AG08396 (cell line): Measurements from ENCODE around the gene ADCY4.
"Not testable (repeated sequence)": the region's sequence is repeated elsewhere in the genome, so short reads cannot be mapped to it uniquely, and the experiment has no call there.

Experiments
- DNase-seq: peaks from one replicate; pipeline ENCODE4 v3.0.0; 2012; ENCODE audit warnings: low spot score, mixed read lengths

Gene ADCY4

DNA sequence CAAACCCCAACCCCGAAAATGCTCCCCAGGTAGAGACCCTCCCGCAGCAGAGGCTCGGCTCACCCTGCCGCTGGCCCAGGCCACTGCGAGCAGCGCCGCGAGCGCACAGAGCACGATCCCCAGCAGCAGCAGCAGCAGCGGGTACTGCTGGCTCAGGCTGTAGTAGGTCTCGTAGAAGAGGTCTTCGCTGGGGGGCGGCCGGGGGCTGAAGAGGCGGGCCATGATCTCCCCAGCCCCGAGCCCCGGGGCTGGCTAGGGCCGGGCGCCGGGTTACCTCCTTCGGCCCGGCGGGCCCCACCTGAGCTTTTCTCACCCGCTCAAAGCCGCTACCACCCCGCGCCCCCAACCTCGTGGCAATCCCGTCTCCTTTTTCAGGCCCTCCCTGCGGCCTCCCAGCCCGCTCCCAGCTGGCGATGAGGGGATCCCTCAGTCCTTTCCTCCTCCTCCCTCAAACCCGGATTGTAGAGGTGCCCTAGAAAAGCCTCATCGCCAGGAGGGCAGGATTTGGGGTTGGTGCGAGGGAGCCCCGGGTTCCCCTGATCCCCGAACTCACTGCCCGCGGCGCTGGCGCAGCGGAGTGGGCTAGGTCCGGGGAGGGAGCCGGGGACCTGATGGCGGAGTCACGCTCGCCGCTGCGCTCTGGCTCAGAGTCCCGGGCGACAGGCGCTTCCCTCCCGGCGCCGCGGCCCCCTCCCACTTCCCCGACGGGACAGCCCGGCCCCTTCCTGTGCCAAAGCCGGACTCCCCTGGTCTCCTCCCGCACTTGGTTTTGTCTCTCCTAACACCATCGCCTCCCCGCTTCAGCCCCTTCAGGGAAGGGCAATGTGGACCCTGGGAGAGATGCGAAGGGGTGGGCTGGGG, at the start of gene ADCY4:
Gene ADCY4 (minus strand): TSS at position 641 of the 861 bp plus-strand sequence. CDS start 419 bp downstream, at position 222.
- DNase-seq = no peak

DNA sequence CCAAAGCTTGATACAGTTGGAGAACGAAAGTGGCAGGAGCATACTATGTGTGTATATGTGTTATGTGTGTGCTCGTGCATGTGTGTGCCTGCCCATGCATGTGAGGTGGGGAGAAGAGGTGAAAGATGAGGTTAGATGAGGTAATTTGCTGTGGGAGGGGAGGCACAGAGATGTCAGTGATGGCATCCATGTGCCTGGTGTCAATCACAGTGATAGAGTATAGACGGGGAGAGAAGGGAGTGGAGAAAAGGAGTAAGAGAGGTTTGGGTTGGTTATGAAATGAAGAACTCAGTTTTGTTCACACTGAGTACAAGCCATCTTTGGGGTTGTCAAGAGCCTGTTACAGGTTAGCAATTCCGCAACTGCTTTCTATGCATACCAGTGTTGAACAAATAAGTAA, 49.3 kb upstream of the ADCY4 start:
- no peak for DNase-seq

DNA sequence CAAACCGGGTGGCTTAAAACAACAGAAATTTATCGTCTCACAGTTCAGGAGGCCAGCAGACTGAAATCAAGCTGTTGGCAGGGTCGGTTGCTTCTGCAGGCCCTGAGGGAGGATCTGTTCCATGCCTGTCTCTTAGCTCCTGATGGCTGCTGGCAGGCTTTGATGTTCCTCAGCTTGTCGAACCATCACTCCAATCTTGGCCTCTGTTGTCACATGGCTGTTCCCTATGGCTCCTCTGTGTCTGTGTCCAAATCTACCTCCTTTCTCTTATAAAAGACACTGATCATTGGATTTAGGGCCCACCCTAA, 47.1 kb upstream of the ADCY4 start:
- no peak for DNase-seq

DNA sequence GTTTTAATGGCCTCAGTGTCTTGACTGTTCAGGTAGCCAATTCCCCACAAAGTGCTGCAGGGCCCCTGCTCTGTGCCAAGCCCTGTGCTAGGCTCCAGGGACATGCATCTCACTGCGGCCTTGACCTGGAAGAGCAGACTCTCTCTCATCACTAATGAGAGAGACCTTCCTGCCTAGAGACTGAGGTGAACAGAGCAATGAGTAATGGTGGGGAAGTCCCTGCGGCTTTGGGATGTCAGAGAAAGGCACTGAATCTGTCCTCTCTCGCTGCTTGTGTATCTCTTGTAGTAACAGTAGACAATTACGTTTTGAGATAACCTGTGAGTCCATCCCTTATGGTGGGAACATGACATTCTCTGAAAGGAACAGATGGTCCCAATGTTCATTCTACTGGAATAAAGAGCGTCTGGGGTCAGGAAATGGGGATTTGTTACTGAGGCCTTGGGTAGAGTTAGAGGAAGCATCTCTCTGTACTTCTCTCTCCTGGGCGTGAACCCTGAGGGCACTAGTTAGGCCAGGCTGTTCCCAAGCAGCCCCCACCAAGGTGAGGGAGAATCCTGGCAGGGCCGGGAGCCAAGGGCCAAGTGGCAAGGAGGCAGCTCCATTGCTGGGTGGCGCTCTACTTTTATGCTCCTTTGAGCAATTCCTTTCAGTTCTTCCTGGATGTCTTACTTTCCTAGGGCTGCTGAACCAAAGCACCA, 46.6 kb upstream of the ADCY4 start:
- DNase-seq = no peak

DNA sequence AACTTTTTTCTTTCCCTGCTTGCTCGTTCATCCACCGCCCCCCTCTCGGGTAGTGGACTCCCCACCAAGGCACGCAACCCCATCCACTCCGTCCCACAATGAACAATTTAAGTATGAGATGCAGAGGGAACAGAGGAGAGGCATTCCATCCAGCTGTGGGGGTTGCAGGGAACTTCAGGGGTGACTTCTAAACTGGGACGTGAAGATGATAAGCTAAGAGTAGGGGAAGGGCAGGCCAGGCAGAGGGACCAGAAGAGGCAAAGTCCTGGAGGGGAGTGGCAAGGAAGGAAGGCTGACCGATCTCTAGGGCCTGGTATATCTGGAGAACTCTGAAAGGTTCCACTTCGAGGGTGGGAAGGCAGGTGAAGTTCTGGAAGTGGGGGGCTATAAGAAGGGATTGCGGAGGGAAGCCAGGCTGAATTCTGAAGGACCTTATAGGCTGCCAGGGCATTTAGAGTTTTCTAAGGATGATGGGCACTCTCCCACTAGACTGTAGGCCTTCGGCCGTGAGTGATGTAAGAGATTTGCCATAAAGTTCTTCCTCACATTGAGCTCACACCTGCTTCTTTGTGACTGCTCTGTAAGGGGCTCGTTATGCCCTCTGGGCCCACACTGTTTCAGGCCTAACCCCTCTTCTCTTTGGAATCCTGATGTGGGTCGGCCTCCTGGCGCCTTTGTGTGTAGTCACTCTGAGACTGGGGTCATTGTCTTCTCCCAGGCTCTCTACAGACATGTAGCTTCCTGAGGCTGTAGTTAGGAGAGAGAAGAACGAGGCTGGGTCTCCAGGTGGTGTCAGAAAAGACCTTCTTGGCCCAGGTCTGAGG, 45.2 kb upstream of the ADCY4 start:
- DNase-seq = no peak

DNA sequence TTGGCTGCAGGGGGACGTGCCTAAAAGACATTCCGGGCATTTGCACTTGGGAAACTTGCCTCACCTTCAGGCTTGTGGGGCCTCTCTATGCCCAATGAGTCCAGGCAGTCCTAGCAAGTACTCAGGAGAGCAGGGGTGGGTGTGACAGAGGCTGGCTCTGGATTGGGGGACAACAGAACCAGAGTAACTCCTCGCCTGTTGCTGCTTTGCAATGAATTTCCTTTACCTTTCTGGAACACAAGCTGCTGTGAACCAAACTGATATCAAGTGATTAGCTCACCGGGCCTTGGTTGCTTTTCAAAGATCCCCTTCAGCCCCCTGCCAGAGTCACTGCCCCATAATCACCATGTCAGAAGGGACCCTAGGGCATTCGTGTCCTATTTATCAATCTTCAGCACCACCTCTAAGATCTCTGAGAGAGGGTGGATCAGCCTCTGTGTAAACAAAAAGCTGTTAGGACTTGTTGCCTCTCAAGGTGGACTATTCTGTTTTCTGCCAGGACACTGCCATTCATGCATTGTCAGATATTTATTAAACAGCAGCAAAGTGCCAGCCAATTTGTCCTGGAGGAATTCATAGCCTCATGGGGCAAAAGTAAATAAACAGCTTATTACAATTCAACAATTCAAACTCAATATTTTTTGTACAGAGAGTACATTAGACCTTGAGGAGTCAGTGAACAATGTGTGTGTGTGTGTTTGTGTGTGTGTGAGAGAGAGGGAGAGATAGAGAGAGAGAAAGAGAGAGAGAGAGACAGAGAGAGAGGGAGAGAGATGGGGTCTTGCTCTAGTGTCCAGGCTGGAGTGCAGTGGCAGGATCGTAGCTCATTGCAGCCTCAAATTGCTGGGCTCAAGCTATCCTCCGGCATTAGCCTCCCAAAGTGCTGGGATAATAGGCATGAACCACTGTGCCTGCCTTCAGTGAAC, 44.4 kb upstream of the ADCY4 start:
- DNase-seq = no peak

DNA sequence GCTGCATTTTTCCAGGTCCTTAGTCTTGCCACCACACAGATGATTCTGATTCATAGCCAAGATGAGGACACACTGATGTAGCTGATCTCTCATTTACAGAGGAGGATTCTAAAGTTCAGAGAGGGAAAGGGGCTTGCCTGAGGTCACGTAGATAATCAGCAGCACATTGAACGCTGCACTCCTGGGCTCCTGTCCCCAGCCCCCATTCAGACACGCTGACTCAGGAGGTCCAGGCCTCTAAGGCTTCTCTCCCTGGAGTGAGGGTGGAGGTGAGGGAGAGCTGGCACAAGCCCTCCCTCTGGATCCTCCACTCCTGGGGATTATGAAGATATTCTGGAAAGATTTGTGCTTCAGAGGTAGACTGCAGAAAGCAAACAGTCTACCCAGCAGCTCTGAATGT, 43.5 kb upstream of the ADCY4 start:
- no peak for DNase-seq

DNA sequence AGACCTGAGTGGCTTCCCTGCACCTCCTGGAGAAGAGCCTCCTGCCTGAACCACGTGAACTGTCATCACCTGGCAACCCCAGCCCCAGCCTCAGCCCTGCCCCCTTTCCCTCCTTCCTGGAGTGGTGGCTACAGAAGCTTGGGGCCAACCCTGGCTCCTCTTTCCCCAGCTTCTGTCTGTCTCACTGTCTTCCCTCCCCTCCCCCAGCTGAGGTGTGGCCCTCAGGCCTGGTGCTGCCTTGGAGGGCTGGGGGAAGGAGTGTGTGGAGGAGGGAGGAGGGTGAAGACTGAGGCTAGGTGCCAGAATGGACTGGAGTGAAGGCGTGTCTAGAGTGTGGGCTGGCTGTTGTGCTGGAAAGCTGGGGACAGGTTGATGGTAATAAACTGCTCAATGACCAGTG, 42.8 kb upstream of the ADCY4 start:
- no peak for DNase-seq

DNA sequence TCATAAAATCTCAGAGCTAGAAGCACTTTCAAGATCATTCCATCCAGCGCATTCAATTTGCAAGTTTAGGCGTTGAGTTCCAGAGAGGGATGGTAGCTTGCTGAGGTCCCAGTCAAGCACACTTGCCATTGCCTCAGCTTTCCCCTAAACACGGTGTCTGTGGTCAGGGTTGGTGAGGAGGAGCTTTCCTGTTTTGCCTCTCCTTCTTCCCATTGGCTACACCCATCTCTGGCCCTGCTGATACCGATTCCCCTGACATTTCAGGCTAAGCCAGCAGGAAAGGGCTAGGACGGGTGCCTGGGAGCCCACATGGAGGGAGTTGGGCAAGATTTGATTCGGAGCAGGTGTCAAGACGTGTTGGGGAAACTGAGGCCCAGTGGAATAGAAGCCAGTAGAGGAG, 42.3 kb upstream of the ADCY4 start:
- no peak for DNase-seq

DNA sequence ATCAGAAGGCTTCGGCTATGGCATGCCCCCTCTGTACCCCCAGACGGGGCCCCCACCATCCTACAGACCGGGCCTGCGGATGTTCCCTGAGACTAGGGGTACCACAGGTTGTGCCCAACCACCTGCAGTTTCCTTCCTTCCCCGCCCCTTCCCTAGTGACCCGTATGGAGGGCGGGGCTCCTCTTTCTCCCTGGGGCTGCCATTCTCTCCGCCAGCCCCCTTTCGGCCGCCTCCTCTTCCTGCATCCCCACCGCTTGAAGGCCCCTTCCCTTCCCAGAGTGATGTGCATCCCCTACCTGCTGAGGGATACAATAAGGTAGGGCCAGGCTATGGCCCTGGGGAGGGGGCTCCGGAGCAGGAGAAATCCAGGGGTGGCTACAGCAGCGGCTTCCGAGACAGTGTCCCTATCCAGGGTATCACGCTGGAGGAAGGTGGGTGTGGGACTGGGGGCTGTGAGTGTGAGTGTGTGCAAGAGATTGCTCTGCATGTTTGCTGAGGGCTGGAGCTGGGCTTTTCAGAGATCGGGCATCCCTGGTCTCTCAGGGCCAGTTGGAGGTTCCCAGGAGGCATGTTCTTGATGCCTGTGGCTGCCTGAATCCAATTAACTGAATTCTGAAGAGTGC, 41.7 kb upstream of the ADCY4 start:
- DNase-seq = no peak

DNA sequence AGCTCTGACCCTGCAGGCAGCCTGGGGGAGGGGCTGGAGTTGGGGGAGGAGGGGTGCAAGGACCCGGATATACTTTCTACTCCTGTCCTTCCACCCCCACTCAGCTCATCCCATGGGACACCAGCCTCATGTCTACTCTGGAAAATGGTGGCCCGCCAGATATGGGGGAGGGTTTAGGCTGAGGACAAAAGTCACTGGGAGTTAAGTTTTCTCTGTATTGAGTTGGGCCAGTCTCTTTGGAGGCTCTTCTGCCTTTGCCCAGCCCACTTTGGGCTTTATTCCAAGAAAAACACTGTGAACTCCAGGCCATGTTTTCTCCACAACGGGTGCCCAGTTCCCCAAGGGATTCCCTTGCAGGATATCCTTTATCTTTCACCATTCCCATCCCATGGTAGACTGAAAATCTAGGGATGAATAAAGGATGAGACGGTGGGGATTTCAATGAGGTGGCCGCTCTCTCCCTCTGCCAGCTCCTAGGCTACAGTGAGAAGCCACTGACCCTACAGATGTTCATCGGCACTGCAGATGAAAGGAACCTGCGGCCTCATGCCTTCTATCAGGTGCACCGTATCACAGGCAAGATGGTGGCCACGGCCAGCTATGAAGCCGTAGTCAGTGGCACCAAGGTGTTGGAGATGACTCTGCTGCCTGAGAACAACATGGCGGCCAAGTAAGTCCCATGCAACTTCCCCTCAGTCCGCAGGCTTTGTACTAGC, 38.0 kb upstream of the ADCY4 start:
- no peak for DNase-seq

DNA sequence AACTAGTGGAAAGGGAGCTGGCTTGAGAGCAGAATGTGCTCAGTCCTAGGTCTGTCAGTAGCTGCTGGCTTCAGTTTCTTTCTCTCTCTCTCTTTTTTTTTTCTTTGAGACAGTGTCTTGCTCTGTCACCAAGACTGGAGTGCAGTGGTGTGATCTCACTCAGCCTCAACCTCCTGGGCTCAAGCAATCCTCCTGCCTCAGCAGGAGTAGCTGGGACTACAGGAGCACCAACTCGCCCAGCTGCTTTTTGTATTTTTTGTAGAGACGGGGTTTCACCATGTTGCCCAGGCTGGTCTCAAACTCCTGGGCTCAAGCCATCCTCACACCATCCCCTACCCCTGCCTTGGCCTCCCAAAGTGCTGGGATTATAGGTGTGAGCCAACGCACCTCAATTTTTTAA, 36.7 kb upstream of the ADCY4 start:
- DNase-seq = not testable (repeated sequence)

DNA sequence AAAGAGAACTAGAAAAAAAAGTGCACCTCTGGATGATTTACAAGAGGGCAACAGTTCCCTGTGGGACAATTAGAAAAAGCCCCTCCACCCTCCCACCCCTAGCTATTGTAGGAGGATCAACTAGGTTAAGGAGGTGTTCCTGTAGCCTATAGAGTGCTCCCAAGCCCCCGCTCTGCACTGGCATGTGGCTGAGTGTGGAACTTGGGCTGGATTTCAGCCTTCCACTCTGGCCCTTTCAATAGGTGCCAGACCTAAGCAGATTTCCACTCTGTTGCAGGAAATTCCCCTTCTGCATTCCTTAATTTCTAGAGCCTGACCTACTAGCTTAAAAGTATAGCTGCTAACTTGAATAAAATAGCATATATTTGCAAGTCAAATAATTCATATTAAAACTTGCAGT, 35.9 kb upstream of the ADCY4 start:
- DNase-seq = no peak

DNA sequence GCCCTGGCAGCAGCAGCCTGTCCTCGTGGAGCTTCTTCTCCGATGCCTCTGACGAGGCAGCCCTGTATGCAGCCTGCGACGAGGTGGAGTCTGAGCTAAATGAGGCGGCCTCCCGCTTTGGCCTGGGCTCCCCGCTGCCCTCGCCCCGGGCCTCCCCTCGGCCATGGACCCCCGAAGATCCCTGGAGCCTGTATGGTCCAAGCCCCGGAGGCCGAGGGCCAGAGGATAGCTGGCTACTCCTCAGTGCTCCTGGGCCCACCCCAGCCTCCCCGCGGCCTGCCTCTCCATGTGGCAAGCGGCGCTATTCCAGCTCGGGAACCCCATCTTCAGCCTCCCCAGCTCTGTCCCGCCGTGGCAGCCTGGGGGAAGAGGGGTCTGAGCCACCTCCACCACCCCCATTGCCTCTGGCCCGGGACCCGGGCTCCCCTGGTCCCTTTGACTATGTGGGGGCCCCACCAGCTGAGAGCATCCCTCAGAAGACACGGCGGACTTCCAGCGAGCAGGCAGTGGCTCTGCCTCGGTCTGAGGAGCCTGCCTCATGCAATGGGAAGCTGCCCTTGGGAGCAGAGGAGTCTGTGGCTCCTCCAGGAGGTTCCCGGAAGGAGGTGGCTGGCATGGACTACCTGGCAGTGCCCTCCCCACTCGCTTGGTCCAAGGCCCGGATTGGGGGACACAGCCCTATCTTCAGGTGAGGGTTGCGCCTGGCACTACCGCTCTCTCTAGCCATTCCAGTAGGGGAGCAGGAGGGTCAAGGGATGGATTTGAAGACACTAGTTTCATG, 35.2 kb upstream of the ADCY4 start:
- DNase-seq = no peak

DNA sequence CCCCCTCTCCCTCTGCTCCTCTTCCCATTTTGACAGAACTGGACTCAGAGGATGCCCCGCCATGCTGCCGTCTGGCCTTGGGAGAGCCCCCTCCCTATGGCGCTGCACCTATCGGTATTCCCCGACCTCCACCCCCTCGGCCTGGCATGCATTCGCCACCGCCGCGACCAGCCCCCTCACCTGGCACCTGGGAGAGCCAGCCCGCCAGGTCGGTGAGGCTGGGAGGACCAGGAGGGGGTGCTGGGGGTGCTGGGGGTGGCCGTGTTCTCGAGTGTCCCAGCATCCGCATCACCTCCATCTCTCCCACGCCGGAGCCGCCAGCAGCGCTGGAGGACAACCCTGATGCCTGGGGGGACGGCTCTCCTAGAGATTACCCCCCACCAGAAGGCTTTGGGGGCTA, 34.6 kb upstream of the ADCY4 start:
- no peak for DNase-seq

DNA sequence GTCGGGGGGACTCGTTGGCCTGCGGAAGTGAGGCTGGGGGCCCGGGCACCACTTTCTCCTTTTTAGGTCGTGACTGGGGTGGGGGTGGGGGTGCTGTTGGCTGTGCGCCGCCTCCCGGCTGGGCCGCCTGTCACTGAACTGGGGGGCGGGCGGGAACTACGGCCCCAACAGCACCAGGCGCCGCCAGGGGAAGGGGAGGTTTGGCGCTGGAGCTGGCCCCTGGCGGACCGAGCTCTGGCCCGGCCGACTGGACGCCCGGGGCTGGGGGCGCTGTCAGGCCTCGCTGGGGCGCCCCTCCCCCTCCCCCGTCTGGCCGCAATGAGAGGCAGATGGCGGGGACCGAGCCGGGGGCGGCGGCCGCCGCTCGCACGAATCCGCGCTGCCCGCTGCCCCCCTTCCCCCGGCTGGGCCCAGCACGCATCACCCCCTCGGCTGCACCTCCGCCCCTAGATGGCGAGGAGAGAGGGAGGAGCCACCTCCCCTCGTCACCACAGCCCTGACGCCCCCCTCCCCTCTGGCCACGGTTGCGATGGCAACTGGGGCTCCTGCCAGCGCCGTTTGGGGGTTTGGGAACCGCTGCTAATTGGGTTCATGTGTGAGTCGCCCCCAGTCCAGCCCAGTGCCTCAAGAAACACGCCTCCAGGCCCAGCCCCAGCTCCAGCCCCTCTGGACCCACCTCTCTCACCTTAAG, 33.8 kb upstream of the ADCY4 start:
- DNase-seq = peak; percentile 84

DNA sequence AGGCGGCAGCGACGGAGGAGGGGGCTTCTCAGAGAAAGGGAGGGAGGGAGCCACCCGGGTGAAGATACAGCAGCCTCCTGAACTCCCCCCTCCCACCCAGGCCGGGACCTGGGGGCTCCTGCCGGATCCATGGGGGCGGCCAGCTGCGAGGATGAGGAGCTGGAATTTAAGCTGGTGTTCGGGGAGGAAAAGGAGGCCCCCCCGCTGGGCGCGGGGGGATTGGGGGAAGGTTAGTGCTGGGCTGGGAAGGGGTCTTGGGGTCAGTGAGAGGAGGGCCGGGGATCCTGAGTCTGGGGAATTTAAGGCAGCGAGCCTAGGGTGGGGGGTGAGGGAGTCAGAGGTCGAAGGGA, 33.3 kb upstream of the ADCY4 start:
- DNase-seq = no peak

DNA sequence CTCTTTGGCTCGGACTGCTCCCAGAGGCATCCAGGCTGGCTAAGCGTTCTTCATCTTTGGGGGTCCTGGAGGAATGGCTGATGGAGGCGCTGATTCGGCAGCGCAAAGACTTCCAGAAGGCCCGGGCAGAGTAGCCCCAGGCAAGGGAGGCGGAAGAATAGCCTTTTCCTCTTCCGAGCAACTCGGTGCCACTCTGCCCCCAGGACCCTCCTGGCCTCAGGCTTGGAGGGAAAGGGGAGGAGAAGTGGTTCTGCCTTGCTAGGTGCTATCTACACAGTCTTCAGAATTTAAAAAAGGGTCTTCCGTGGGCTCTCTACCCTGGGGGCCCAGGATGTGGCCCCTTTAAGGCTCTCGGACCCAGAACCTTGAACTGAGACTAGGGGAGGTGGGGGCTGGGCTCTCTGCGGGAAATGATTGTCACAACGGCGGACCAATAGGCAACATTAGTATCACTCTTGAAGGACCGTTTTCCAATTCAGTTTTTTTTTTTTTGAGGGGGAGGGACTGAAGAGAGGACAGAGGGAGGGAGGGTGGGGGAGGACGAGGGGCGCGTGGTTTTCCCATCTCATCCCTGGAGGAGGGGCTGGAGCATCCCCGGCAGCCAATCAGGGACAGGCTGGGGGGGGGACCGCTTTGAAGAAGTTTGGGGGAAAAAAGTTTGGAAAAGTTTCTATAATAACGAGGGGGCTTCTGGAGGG, 32.8 kb upstream of the ADCY4 start, which contains the start of gene NFATC4:
Gene NFATC4 (plus strand): TSS at position 671 of the 698 bp plus-strand sequence. CDS start 157 bp downstream, outside the sequence.
- peak; percentile 93 for DNase-seq
